Astrocyte of the cerebellum (primary cell): ENCODE data around the gene RRAGC.

Experiments used
- DNase-seq: peaks from one replicate; pipeline ENCODE4 v3.0.0-alpha.2; 2011; ENCODE audit warnings: low read depth
- H3K4me3 ChIP-seq: 2 replicates; pipeline ENCODE4 v1.5.1; 2011; ENCODE audit warnings: mild to moderate bottlenecking, low read depth, low read length, moderate library complexity
- in situ Hi-C: cut with HindIII; loops from 2 replicates; pipeline ENCODE4 v1.10.0; 2017; ENCODE audit warnings: low sequenced_read_pairs
- TF ChIP-seq, protein P1 (sequence below): IDR thresholded peaks from 2 replicates; pipeline ENCODE4 v1.5.1; 2012; ENCODE audit warnings: low read length, low read depth, moderate library complexity, mild to moderate bottlenecking; ENCODE audit errors: missing control alignments

Gene RRAGC

DNA sequence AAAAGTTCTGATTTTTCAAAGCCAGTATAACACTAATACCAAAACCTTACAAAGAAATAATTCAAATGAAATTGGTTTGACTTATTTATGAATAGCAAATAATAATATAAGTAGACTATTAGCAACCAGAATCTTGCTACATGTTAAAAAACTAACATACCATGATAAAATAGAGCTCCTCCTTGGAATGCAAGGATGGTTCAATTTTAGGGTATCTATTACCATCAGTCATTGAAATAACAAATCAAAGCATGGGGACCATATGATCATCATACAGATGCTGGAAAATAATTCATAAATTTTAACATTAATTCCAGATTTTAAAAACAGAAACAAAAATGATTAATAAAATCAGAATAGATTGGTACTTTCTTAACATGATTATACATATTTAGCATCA, 66.3 kb downstream of the RRAGC start:
- DNase-seq = no peak
- in situ Hi-C loops = no loop called here
- H3K4me3 ChIP-seq = no peak overlapping the region
- TF ChIP-seq, protein P1, sequence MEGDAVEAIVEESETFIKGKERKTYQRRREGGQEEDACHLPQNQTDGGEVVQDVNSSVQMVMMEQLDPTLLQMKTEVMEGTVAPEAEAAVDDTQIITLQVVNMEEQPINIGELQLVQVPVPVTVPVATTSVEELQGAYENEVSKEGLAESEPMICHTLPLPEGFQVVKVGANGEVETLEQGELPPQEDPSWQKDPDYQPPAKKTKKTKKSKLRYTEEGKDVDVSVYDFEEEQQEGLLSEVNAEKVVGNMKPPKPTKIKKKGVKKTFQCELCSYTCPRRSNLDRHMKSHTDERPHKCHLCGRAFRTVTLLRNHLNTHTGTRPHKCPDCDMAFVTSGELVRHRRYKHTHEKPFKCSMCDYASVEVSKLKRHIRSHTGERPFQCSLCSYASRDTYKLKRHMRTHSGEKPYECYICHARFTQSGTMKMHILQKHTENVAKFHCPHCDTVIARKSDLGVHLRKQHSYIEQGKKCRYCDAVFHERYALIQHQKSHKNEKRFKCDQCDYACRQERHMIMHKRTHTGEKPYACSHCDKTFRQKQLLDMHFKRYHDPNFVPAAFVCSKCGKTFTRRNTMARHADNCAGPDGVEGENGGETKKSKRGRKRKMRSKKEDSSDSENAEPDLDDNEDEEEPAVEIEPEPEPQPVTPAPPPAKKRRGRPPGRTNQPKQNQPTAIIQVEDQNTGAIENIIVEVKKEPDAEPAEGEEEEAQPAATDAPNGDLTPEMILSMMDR = no peak

DNA sequence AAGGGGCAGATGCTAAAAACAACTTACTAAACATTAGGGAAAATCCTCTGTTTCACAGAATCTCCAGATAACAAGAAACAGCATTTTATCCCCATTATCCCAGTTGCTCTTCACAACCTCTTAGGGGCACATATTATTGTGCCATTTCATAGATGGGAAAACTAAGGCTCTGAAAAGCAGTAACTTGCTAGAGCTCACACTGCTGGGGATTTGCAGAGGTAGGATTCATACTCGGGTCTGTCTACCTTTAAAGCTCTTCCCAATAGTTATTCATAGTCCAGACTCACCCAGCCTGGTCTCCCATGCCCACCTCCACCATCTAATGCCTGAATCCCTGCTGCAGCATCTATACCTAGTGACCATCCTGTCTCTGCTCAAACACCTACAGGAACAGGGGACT, 67.7 kb downstream of the RRAGC start:
- in situ Hi-C loops = no loop called here
- TF ChIP-seq, protein P1 = no peak
- no peak overlapping the region for H3K4me3 ChIP-seq
- no peak for DNase-seq

DNA sequence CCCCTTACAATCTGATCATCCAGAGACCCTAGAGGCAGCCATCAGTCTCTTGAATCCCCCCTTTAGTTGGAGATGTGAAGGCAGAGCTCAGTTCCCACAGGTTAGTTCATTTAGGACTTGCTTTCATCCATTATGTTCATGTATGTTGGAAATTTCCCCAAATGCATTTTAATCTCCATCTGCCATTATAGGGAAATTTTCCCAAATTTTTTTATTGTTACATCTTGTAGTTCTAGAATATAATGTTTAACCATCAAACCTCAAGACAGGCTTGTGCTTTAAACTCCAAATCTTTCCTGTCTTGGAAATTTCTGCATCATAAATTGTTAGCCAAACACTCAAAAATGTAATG, 68.4 kb downstream of the RRAGC start:
- no peak overlapping the region for H3K4me3 ChIP-seq
- DNase-seq = no peak
- in situ Hi-C loops = no loop called here
- TF ChIP-seq, protein P1 = no peak

DNA sequence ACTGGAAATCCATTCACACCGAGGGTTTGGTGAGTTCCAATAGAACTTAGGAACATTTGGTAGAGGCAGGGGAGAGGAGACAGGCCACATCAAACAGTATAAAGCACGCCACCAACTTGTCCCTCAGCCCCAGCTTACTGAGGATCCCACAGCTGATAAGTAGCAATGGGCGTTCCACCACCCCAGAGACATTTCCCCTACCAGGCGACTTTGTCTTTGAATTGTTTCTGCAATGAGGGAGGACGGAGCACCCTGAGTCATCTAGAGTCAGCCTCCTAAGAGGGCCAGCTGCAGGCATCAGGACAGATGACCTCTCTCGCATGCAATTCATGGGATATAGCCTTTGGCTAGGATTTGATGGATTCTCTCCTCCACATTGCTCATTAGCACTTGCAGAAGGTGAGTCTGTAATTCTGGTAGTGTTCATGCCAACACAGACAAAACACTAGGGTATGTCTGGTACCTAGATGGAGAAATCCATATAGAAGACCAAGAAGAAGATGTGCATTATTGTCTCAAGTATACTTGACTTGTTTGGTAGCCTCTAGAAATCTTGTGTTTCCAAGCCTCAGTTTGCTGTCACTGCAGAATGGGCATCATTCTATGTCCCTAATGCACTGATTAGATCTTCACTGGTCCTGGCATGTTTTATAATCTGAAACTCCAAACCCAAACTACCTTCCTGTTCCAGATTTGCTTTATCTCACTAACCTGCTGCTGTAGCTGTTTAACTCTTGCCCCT, 69.0 kb downstream of the RRAGC start:
- in situ Hi-C loops = no loop called here
- TF ChIP-seq, protein P1 = no peak
- DNase-seq = no peak
- no peak overlapping the region for H3K4me3 ChIP-seq

DNA sequence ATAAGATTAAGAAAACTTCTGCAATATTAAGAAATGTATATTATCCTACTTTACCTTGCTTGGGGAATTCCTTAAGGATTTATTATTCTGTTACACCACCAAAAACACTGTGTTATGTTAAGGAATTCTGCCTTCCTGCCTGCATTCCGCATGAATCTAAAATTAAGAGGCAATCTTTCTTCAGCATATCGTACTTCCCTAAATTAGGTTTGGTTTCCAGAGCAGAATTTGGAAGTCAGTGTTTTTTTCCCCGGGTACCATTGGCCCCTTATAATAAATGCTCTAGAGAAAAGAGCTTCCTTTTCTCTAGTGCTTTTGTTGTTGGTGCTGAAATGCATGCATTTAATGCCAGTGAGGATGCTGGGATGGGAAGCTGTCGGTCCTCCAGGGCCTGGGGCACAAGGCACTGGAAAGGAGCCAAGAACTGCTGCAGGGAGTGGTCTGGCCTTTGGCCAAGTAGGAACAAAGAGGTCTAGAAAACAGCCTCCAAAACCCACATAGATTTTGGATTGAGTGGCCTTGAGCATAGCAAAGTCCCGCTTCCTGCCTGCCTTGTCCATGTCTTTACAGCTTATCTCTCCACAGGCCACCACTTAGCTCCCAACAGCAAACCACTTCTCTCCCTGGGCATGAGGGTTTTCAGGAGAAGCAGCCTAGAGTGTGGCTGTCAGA, 69.9 kb downstream of the RRAGC start:
- TF ChIP-seq, protein P1 = no peak
- DNase-seq = no peak
- in situ Hi-C loops = no loop called here
- H3K4me3 ChIP-seq = no peak overlapping the region

DNA sequence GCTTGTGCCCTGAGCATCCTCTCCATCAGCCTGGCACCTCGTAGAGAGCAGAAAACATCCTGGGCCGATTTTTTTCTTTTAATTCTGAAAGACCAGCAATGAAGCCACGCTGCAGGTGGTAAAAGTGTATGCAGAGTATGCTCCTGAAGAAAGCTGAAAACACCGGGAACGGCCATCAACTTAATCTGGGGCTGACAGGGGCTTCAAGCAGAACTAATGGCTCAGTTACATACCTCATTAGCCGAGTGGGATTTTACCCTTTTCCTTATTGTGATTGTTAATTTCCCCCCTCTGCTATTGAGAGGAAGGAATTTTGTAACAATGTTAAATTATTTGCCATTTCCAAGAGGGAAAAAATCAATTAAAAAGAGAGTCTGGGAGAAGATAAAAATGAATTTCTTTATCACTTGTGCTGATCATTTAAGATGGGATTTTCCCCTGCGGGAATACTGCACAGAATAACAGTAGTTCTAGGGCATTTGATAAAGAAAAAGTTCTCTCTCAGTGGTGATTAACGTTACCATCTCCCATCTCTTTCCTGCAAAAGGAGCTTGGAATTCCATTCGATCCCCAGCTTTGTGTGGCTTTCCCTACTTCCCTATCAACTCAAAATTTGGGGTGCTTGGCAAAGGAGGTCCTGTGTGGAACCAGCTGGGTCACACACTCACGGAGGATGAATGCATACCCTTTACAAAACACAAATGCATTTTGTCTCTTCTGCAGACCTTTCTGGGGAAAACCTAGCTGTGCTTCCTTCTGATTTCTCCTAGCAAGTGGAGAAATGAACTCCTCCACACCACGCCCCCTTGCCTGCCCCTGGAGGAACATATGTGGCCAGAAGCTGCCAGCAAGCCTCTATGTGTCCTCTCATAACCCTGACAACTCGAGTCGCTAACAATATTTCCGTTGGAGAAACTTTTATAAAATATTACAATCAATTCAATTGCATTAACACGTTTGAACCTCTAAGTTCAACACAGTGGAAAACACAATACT, 70.9 kb downstream of the RRAGC start:
- no peak for DNase-seq
- H3K4me3 ChIP-seq = no peak overlapping the region
- in situ Hi-C loops = no loop called here
- TF ChIP-seq, protein P1 = no peak
